HL-60 (cell line): ENCODE measurements around the gene CRIM1.

Experiments
- DNase-seq, 2 experiments: peaks; one replicate each; pipeline ENCODE4 v3.0.0-alpha.2; 2010 to 2020; ENCODE audit warnings: low read depth in 1 of 2, low spot score in 1 of 2
- H3K27ac ChIP-seq: fragments of 250-450 bp; sonication (Bioruptor Pico); replicated peaks from 2 replicates; pipeline ENCODE4 v1.5.1; 2020; ENCODE audit warnings: mild to moderate bottlenecking, moderate library complexity
- H3K27me3 ChIP-seq: fragments of 250-450 bp; sonication (Bioruptor Pico); 2 replicates; pipeline ENCODE4 v1.5.1; 2021; ENCODE audit warnings: mild to moderate bottlenecking, moderate library complexity; ENCODE audit not compliant: insufficient read depth, poor library complexity, severe bottlenecking
- H3K4me3 ChIP-seq: replicated peaks from 2 replicates; pipeline ENCODE4 v1.5.1; 2011; ENCODE audit warnings: mild to moderate bottlenecking, control low read depth, low read length; ENCODE audit not compliant: insufficient read depth
- GABPA ChIP-seq: IDR thresholded peaks from 2 replicates; pipeline ENCODE4 v1.6.1; 2012; ENCODE audit warnings: low read depth
- POLR2AphosphoS5 ChIP-seq: IDR thresholded peaks from 2 replicates; pipeline ENCODE4 v1.6.1; 2012; ENCODE audit warnings: low read depth
- SPI1 ChIP-seq: IDR thresholded peaks from 2 replicates; pipeline ENCODE4 v1.6.1; 2012; ENCODE audit warnings: low read depth, mild to moderate bottlenecking, borderline replicate concordance
- TF ChIP-seq, protein P1 (sequence below): IDR thresholded peaks from 2 replicates; pipeline ENCODE4 v1.6.1; 2012; ENCODE audit warnings: low read depth; ENCODE audit not compliant: insufficient replicate concordance
- TF ChIP-seq, protein P2 (sequence below): IDR thresholded peaks from one replicate; pipeline ENCODE4 v1.5.1; 2011; ENCODE audit warnings: low read length, control low read depth, inconsistent platforms; ENCODE audit not compliant: insufficient read depth

CRIM1 gene

DNA sequence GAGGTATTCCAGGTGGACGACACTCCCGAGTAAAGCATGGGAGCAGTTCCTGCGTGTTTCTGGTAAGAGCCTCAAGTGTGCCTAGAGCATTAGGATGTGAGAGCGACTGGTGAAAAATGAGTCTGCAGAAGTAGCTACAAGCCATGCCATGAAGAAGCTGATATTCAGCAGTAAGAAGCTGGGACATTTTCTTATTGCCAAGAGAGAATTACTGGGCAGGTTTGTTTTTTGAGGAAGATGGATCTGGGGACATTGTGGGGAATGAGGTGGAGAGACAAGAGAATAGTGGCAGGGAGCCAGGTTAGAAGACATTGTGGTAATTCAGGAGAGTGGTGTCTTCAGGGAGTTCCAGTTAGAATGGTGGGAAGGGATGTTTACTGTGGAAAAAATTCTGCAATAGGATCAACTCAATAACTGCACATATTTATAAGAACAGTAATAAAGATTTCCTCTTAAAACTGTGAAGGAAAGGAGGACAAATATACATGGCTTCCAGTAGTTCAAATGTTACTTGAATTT, 38.2 kb downstream of the CRIM1 start:
- Histone ChIP-seq H3K27ac (no peak overlapping the region), H3K4me3 (no peak overlapping the region), H3K27me3 (no peaks in the 10 kb centered on the region)
- no peak for TF ChIP-seq SPI1
- TF ChIP-seq POLR2AphosphoS5: no peak
- TF ChIP-seq GABPA: no peak
- TF ChIP-seq, protein P1, sequence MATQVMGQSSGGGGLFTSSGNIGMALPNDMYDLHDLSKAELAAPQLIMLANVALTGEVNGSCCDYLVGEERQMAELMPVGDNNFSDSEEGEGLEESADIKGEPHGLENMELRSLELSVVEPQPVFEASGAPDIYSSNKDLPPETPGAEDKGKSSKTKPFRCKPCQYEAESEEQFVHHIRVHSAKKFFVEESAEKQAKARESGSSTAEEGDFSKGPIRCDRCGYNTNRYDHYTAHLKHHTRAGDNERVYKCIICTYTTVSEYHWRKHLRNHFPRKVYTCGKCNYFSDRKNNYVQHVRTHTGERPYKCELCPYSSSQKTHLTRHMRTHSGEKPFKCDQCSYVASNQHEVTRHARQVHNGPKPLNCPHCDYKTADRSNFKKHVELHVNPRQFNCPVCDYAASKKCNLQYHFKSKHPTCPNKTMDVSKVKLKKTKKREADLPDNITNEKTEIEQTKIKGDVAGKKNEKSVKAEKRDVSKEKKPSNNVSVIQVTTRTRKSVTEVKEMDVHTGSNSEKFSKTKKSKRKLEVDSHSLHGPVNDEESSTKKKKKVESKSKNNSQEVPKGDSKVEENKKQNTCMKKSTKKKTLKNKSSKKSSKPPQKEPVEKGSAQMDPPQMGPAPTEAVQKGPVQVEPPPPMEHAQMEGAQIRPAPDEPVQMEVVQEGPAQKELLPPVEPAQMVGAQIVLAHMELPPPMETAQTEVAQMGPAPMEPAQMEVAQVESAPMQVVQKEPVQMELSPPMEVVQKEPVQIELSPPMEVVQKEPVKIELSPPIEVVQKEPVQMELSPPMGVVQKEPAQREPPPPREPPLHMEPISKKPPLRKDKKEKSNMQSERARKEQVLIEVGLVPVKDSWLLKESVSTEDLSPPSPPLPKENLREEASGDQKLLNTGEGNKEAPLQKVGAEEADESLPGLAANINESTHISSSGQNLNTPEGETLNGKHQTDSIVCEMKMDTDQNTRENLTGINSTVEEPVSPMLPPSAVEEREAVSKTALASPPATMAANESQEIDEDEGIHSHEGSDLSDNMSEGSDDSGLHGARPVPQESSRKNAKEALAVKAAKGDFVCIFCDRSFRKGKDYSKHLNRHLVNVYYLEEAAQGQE: no peak
- TF ChIP-seq, protein P2, sequence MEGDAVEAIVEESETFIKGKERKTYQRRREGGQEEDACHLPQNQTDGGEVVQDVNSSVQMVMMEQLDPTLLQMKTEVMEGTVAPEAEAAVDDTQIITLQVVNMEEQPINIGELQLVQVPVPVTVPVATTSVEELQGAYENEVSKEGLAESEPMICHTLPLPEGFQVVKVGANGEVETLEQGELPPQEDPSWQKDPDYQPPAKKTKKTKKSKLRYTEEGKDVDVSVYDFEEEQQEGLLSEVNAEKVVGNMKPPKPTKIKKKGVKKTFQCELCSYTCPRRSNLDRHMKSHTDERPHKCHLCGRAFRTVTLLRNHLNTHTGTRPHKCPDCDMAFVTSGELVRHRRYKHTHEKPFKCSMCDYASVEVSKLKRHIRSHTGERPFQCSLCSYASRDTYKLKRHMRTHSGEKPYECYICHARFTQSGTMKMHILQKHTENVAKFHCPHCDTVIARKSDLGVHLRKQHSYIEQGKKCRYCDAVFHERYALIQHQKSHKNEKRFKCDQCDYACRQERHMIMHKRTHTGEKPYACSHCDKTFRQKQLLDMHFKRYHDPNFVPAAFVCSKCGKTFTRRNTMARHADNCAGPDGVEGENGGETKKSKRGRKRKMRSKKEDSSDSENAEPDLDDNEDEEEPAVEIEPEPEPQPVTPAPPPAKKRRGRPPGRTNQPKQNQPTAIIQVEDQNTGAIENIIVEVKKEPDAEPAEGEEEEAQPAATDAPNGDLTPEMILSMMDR: no peak
- no peak for DNase-seq

DNA sequence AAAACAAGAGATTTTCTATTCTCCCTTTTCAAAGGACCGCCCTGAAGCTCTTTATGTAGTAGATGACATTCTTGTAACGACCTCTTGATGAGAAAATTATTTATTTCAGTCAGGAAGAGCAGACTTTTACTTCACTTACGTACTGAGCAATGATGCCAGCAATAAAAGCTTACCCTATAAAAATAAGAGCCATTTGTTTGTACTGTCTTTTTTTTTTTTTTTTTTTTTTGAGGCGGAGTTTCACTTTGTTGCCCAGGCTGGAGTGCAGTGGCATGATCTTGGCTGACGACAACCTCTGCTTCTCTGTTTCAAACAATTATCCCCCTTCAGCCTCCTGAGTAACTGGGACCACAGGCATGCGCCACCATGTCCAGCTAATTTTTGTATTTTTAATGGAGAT, 39.2 kb downstream of the CRIM1 start:
- Histone ChIP-seq H3K27me3 (no peaks in the 10 kb centered on the region), H3K27ac (no peak overlapping the region), H3K4me3 (no peak overlapping the region)
- no peak for DNase-seq
- TF ChIP-seq SPI1: no peak
- no peak for TF ChIP-seq POLR2AphosphoS5
- TF ChIP-seq, protein P1: no peak
- TF ChIP-seq GABPA: no peak
- TF ChIP-seq, protein P2: no peak

DNA sequence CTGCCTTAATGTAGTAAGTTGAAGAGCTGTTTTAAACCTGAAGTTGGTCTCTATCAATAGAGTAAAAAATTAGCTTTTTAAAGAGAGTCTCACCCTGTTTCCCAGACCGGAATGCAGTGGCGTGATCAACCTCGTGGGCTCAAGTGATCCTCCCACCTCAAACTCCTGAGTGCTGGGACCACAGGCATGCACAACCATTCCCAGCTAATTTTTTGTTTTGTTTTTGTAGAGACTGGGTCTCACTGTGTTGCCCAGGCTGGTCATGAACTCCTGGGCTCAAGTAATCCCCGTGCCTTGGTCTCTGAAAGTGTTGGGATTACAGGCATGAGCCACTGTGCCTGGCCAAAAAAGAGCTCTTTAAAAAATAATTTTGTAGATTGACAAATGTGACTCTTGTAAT, 40.3 kb downstream of the CRIM1 start:
- no peak overlapping the region for H3K4me3 ChIP-seq
- no peak overlapping the region for H3K27ac ChIP-seq
- H3K27me3 ChIP-seq: no peaks in the 10 kb centered on the region
- DNase-seq: no peak
- TF ChIP-seq POLR2AphosphoS5: no peak
- no peak for TF ChIP-seq SPI1
- TF ChIP-seq, protein P2: no peak
- TF ChIP-seq, protein P1: no peak
- no peak for TF ChIP-seq GABPA
